Activated CD8-positive, alpha-beta memory T cell treated with anti-CD3 and anti-CD28 coated beads, Interleukin-2, amount 10 ng/mL, durations not matched to agents 7 days and 5 days (primary cell): ENCODE data around the gene SYNPO. TPM values are rescaled to one million over a fixed set of nuclear protein-coding genes. Genes with fewer than 3 reads are reported as not detected.

Experiments used
- ATAC-seq: fragments of 150-1000 bp; cut with Tn5 transposase; one replicate; pipeline ENCODE4 v1.10.0; 2021; ENCODE audit warnings: moderate library complexity
- CTCF ChIA-PET: fragments of 350-600 bp; sonication (Branson Sonifier 250); formaldehyde crosslinking; loops from one replicate; lab custom pipeline; 2021; ENCODE audit warnings: antibody characterized with exemption; lab: Charles Lee
- DNase-seq: peaks from one replicate; pipeline ENCODE4 v3.0.0-alpha.2; 2020
- H3K27ac Mint-ChIP-seq: one replicate; pipeline ENCODE4 v1.8.0; 2021; ENCODE audit warnings: mild to moderate bottlenecking, mixed read lengths
- H3K27me3 Mint-ChIP-seq: one replicate; pipeline ENCODE4 v1.8.0; 2021; ENCODE audit warnings: mixed read lengths
- H3K36me3 Mint-ChIP-seq: one replicate; pipeline ENCODE4 v1.8.0; 2021; ENCODE audit warnings: mild to moderate bottlenecking, mixed read lengths
- H3K4me1 Mint-ChIP-seq: one replicate; pipeline ENCODE4 v1.8.0; 2021; ENCODE audit warnings: mixed read lengths
- H3K4me3 Mint-ChIP-seq: one replicate; pipeline ENCODE4 v1.8.0; 2021; ENCODE audit warnings: mild to moderate bottlenecking, moderate library complexity, mixed read lengths
- H3K9me3 Mint-ChIP-seq: one replicate; pipeline ENCODE4 v1.8.0; 2022; ENCODE audit warnings: low read depth, mixed read lengths
- total RNA-seq, 2 experiments: library from RNA; stranded (reverse); gene quantifications; one replicate each; pipeline ENCODE4 v1.2.3, GENCODE V29; 2021

SYNPO gene
- total RNA-seq, 2 experiments from 2014 or later: 0.05 to 0.09 TPM

GRCh38 chr5:150612905-150613670, 27.4 kb upstream of the SYNPO start:
- Mint-ChIP-seq H3K4me3 (no peak overlapping the region), H3K9me3 (no peaks in the 10 kb centered on the region), H3K27ac (no peak overlapping the region), H3K36me3 (no peaks in the 10 kb centered on the region), H3K27me3 (peaks cover 9% of the 10 kb centered on the region), H3K4me1 (no peaks in the 10 kb centered on the region)
- ATAC-seq (no peak), DNase-seq (no peak)
- CTCF ChIA-PET: interaction anchor here (2.1 kb wide), 1 partner anchor 10 kb away, joined by 9 read pairs; no protein-coding TSS in a partner anchor

GRCh38 chr5:150613991-150614660, 26.3 kb upstream of the SYNPO start:
- no peak overlapping the region for H3K27ac Mint-ChIP-seq
- CTCF ChIA-PET: interaction anchor here (1.3 kb wide), 1 partner anchor 233 kb away, joined by 3 read pairs; no protein-coding TSS in a partner anchor
- H3K4me3 Mint-ChIP-seq: no peak overlapping the region
- no peaks in the 10 kb centered on the region for H3K9me3 Mint-ChIP-seq
- DNase-seq (no peak), ATAC-seq (no peak)
- H3K36me3 Mint-ChIP-seq: no peaks in the 10 kb centered on the region
- no peaks in the 10 kb centered on the region for H3K4me1 Mint-ChIP-seq
- H3K27me3 Mint-ChIP-seq: peaks cover 9% of the 10 kb centered on the region

- no peaks in the 10 kb centered on the region for H3K4me1 Mint-ChIP-seq
- no peak overlapping the region for H3K27ac Mint-ChIP-seq
- CTCF ChIA-PET: interaction anchor here (1.3 kb wide), 1 partner anchor 232 kb away, joined by 3 read pairs; no protein-coding TSS in a partner anchor
- H3K9me3 Mint-ChIP-seq: no peaks in the 10 kb centered on the region
- H3K27me3 Mint-ChIP-seq: peaks cover 9% of the 10 kb centered on the region
- ATAC-seq (no peak), DNase-seq (no peak)
- no peaks in the 10 kb centered on the region for H3K36me3 Mint-ChIP-seq
- H3K4me3 Mint-ChIP-seq: no peak overlapping the region
Measured at GRCh38 chr5:150614661-150615060, 25.8 kb upstream of the SYNPO start.

GRCh38 chr5:150615141-150615699, 25.2 kb upstream of the SYNPO start:
- DNase-seq: no peak
- Mint-ChIP-seq H3K27me3 (peaks cover 9% of the 10 kb centered on the region), H3K9me3 (no peaks in the 10 kb centered on the region), H3K4me3 (no peak overlapping the region), H3K27ac (no peak overlapping the region), H3K4me1 (no peaks in the 10 kb centered on the region), H3K36me3 (no peaks in the 10 kb centered on the region)
- CTCF ChIA-PET: interaction anchor here (1.3 kb wide), 1 partner anchor 232 kb away, joined by 3 read pairs; no protein-coding TSS in a partner anchor
- ATAC-seq: no peak

- ATAC-seq (no peak), DNase-seq (no peak)
- CTCF ChIA-PET: no interaction called here
- Mint-ChIP-seq H3K27ac (no peak overlapping the region), H3K9me3 (no peaks in the 10 kb centered on the region), H3K4me1 (no peaks in the 10 kb centered on the region), H3K36me3 (no peaks in the 10 kb centered on the region), H3K27me3 (peaks cover 9% of the 10 kb centered on the region), H3K4me3 (no peak overlapping the region)
Measured at GRCh38 chr5:150616024-150616470, 24.4 kb upstream of the SYNPO start.

GRCh38 chr5:150616506-150616905, 24.0 kb upstream of the SYNPO start:
- no peak overlapping the region for H3K4me3 Mint-ChIP-seq
- DNase-seq (no peak), ATAC-seq (no peak)
- H3K27ac Mint-ChIP-seq: no peak overlapping the region
- H3K9me3 Mint-ChIP-seq: no peaks in the 10 kb centered on the region
- CTCF ChIA-PET: no interaction called here
- H3K4me1 Mint-ChIP-seq: no peaks in the 10 kb centered on the region
- H3K36me3 Mint-ChIP-seq: no peaks in the 10 kb centered on the region
- H3K27me3 Mint-ChIP-seq: peaks cover 9% of the 10 kb centered on the region

- no peak for ATAC-seq
- H3K27ac Mint-ChIP-seq: no peak overlapping the region
- no peak overlapping the region for H3K4me3 Mint-ChIP-seq
- H3K9me3 Mint-ChIP-seq: no peaks in the 10 kb centered on the region
- DNase-seq: no peak
- peaks cover 13% of the 10 kb centered on the region for H3K27me3 Mint-ChIP-seq
- peaks cover 2% of the 10 kb centered on the region for H3K4me1 Mint-ChIP-seq
- CTCF ChIA-PET: no interaction called here
- no peaks in the 10 kb centered on the region for H3K36me3 Mint-ChIP-seq
Measured at GRCh38 chr5:150618163-150618562, 22.3 kb upstream of the SYNPO start.

GRCh38 chr5:150618588-150619281, 21.7 kb upstream of the SYNPO start:
- CTCF ChIA-PET: no interaction called here
- Mint-ChIP-seq H3K4me1 (peaks cover 6% of the 10 kb centered on the region), H3K27ac (no peak overlapping the region), H3K27me3 (peaks cover 16% of the 10 kb centered on the region), H3K36me3 (no peaks in the 10 kb centered on the region), H3K4me3 (no peak overlapping the region), H3K9me3 (no peaks in the 10 kb centered on the region)
- DNase-seq (no peak), ATAC-seq (no peak)

- Mint-ChIP-seq H3K27ac (no peak overlapping the region), H3K4me3 (no peak overlapping the region), H3K9me3 (no peaks in the 10 kb centered on the region), H3K36me3 (no peaks in the 10 kb centered on the region), H3K4me1 (peaks cover 13% of the 10 kb centered on the region), H3K27me3 (peaks cover 23% of the 10 kb centered on the region)
- no peak for DNase-seq
- CTCF ChIA-PET: interaction anchor here (1.4 kb wide), 1 partner anchor 11 kb away, joined by 4 read pairs; no protein-coding TSS in a partner anchor
- ATAC-seq: no peak
Measured at GRCh38 chr5:150619359-150620230, 20.9 kb upstream of the SYNPO start.

- CTCF ChIA-PET: interaction anchor here (1.4 kb wide), 1 partner anchor 13 kb away, joined by 4 read pairs; no protein-coding TSS in a partner anchor
- Mint-ChIP-seq H3K36me3 (no peaks in the 10 kb centered on the region), H3K27me3 (peaks cover 25% of the 10 kb centered on the region), H3K4me3 (no peak overlapping the region), H3K9me3 (no peaks in the 10 kb centered on the region), H3K27ac (no peak overlapping the region), H3K4me1 (peaks cover 13% of the 10 kb centered on the region)
- DNase-seq: no peak
- no peak for ATAC-seq
Measured at GRCh38 chr5:150621301-150621700, 19.2 kb upstream of the SYNPO start.

- Mint-ChIP-seq H3K4me1 (peaks cover 13% of the 10 kb centered on the region), H3K27ac (no peak overlapping the region), H3K27me3 (peaks cover 25% of the 10 kb centered on the region), H3K9me3 (no peaks in the 10 kb centered on the region), H3K36me3 (no peaks in the 10 kb centered on the region), H3K4me3 (no peak overlapping the region)
- ATAC-seq (no peak), DNase-seq (no peak)
- CTCF ChIA-PET: no interaction called here
Measured at GRCh38 chr5:150622157-150622556, 18.3 kb upstream of the SYNPO start.

- Mint-ChIP-seq H3K27me3 (peaks cover 25% of the 10 kb centered on the region), H3K36me3 (no peaks in the 10 kb centered on the region), H3K27ac (no peak overlapping the region), H3K9me3 (no peaks in the 10 kb centered on the region), H3K4me1 (peaks cover 13% of the 10 kb centered on the region), H3K4me3 (no peak overlapping the region)
- CTCF ChIA-PET: no interaction called here
- ATAC-seq (no peak), DNase-seq (no peak)
Measured at GRCh38 chr5:150623152-150623877, 17.1 kb upstream of the SYNPO start.
